Measurements from ENCODE around the gene FCHO2.

The FCHO2 gene

GRCh38 chr5:72955768-72956323, at the start of gene FCHO2:
Gene FCHO2 (plus strand): TSS chr5:72956041. CDS start chr5:72956097, 56 bp downstream.
- H3K4me3 ChIP-seq (ENCODE audit: low read depth, low read length): peak within 1 kb of the TSS; percentile 70
- peak; percentile 65 for DNase-seq (ENCODE audit: low read depth, low spot score)

GRCh38 chr5:72906806-72907205, 49.0 kb upstream of the FCHO2 start:
- no peak for TF ChIP-seq CTCF (IDR thresholded peaks at IDR 0.05; ENCODE audit: insufficient read depth, low read length, missing control alignments)
- ChIA-PET CTCF (interaction anchor here (2.2 kb wide), 1 partner anchor 10 kb away, joined by 7 read pairs; no protein-coding TSS in a partner anchor), POLR2A (no interaction called here)
- no peak for DNase-seq (ENCODE audit: low read depth, low spot score)
- no peak overlapping the region for H3K4me3 ChIP-seq (ENCODE audit: low read depth, low read length)

More at GRCh38 chr5:72955768-72956323, at the start of gene FCHO2:
- TF ChIP-seq CTCF (IDR thresholded peaks at IDR 0.05; ENCODE audit: insufficient read depth, low read length, missing control alignments): peak; percentile 95
- ChIA-PET CTCF (interaction anchor here (0.7 to 2.8 kb wide), 14 partner anchors 10 to 262 kb away, joined by 3 to 19 read pairs (median 4); no protein-coding TSS in a partner anchor), POLR2A (interaction anchor here (1.0 kb wide), 1 partner anchor 488 kb away, joined by 3 read pairs; no protein-coding TSS in a partner anchor)

- DNase-seq (ENCODE audit: low read depth, low spot score): no peak
- POLR2A ChIA-PET: interaction anchor here (0.7 kb wide), 1 partner anchor 417 kb away, joined by 3 read pairs; no protein-coding TSS in a partner anchor
- no peak overlapping the region for H3K4me3 ChIP-seq (ENCODE audit: low read depth, low read length)
- CTCF ChIA-PET: no interaction called here
- TF ChIP-seq CTCF (IDR thresholded peaks at IDR 0.05; ENCODE audit: insufficient read depth, low read length, missing control alignments): no peak
Observed at GRCh38 chr5:72908664-72909063, 47.2 kb upstream of the FCHO2 start.

- ChIA-PET CTCF (interaction anchor here (1.0 to 3.8 kb wide), 4 partner anchors 10 to 299 kb away, joined by 3 to 27 read pairs (median 4); no protein-coding TSS in a partner anchor), POLR2A (interaction anchor here (0.6 kb wide), 1 partner anchor 561 kb away, joined by 3 read pairs; no protein-coding TSS in a partner anchor)
- no peak for DNase-seq (ENCODE audit: low read depth, low spot score)
Observed at GRCh38 chr5:72917371-72917776, 38.5 kb upstream of the FCHO2 start.

GRCh38 chr5:72920690-72921502, 34.9 kb upstream of the FCHO2 start:
- peak; percentile 28 for TF ChIP-seq CTCF (IDR thresholded peaks at IDR 0.05; ENCODE audit: insufficient read depth, low read length, missing control alignments)
- ChIA-PET POLR2A (no interaction called here), CTCF (interaction anchor here (0.9 to 3.8 kb wide), 7 partner anchors 195 to 311 kb away, joined by 3 to 27 read pairs (median 4); no protein-coding TSS in a partner anchor)
- H3K4me3 ChIP-seq (ENCODE audit: low read depth, low read length): no peak overlapping the region
- no peak for DNase-seq (ENCODE audit: low read depth, low spot score)

More at GRCh38 chr5:72917371-72917776, 38.5 kb upstream of the FCHO2 start:
- no peak overlapping the region for H3K4me3 ChIP-seq (ENCODE audit: low read depth, low read length)
- no peak for TF ChIP-seq CTCF (IDR thresholded peaks at IDR 0.05; ENCODE audit: insufficient read depth, low read length, missing control alignments)

- no peak overlapping the region for H3K4me3 ChIP-seq (ENCODE audit: low read depth, low read length)
- ChIA-PET CTCF (interaction anchor here (0.7 to 1.4 kb wide), 5 partner anchors 35 to 312 kb away, joined by 3 to 5 read pairs (median 4); no protein-coding TSS in a partner anchor), POLR2A (no interaction called here)
- DNase-seq (ENCODE audit: low read depth, low spot score): no peak
- no peak for TF ChIP-seq CTCF (IDR thresholded peaks at IDR 0.05; ENCODE audit: insufficient read depth, low read length, missing control alignments)
Observed at GRCh38 chr5:72921886-72922285, 34.0 kb upstream of the FCHO2 start.
